CD4-positive, alpha-beta T cell treated with Interleukin-1 beta for 1 hour (primary cell): ENCODE results near the gene SERP2.

Source experiments
- DNase-seq, 2 donors: peaks; one replicate each; pipeline ENCODE4 v3.0.0-alpha.2; 2020 to 2022

Gene SERP2

DNA sequence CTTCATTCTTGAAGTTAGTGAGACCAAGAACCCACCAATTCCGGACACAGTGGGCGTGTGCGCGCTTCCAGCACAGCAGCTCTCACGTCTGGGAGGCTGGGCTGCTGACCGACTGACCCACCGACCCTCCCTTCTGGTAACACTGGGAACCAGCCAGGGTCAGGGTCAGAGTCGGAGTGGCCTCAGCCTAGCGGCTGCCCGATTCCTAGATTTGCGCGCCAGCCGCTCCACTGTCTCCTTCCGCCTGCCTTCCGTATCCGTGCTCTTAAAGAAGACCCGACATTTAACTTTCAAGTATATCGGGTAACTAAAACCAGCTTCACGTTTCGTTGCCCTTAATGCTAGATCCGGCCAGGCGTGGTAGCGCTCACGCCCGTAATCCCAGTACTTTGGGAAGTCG lies 41.1 kb downstream of the SERP2 start:
- no peak for DNase-seq

- no peak for DNase-seq
Measured at GRCh38 chr13:44415815-44416214, 42.2 kb downstream of the SERP2 start.

GRCh38 chr13:44416301-44416700 lies 42.7 kb downstream of the SERP2 start:
- DNase-seq, result peak in 1 of 2 donors; percentile 9

DNA sequence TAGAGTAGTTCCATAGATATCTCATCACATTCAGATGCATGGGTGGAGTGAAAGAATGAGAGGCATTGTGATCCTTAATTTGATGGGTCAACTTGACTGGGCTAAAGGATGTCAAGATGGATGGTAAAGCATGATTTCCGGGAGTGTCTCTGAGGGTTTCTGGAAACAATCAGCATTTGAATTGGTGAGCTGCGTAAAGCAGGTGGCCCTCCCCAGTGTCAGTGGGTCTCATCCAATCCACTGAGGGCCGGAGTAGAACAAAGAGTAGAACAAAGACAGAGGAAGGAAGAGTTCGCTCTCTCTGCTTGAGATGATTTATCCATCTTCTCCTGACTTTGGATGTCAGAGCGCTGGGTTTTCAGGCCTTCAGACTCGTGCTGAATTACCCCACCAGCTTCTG lies 43.1 kb downstream of the SERP2 start:
- DNase-seq, result no peak

DNA sequence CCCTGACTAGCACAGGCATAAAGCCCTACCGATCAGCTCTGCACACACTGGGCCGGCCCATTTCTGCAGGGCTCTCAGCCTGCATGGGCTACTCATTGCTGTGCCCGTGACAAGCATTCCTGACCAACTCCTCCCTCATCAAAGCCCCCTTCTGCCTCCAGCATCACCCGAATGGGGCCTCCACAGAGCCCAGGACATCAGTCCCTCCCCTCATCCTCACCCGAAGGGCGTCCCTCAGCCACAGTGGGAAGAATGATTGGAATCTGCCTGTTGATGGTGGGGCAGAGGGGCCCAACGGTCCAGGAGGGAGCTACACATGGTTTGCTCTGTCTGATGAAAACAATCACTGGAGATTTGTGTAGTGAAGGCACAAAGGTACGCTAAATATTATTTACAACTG lies 43.8 kb downstream of the SERP2 start:
- no peak for DNase-seq

GRCh38 chr13:44417876-44418275 lies 44.3 kb downstream of the SERP2 start:
- no peak for DNase-seq

- no peak for DNase-seq
Measured at GRCh38 chr13:44420376-44421220, 47.0 kb downstream of the SERP2 start.

GRCh38 chr13:44421853-44422525 lies 48.4 kb downstream of the SERP2 start:
- no peak for DNase-seq

DNA sequence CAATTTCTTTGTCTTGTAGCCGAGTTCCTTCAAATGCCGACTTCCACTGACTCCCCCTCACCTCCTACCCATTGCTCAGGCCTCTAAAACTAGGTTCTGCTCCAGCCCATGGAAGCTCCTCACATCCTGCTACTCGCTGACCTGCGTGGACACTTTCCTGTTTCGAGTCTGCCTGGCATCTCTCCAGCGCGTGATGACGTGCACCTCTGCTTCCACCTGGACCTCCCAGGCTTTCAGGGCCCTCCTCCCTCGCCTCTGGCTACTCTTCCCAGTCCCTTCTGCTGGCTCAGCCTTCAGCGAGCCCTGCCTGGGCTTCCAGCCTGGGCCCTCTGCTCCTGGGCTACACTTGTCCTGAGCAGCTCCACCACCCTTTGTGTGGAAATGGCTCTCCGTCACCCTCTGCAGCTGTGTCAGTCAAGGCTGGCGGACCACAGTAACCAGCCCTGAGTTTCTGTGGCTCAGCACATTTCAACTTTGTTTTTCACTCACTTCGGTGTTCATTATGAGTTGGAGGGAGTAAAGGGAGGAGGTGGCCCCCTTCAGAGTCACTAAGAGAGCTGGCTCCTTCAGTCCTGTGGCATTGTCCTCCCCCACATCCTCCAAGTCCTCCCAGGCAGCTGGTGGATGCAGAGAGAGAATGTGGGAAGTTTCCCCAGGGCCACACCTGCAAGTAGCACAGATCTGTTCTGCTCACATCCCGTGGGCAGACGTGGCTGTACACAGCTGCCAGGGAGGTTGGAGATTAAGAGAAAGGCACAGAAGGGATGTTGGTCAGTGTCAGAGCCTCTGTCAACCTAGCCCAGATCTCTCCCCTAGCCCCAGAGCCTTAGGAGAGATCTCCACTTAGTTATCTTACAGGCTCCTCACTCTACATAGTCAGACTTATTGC lies 49.4 kb downstream of the SERP2 start:
- no peak for DNase-seq

DNA sequence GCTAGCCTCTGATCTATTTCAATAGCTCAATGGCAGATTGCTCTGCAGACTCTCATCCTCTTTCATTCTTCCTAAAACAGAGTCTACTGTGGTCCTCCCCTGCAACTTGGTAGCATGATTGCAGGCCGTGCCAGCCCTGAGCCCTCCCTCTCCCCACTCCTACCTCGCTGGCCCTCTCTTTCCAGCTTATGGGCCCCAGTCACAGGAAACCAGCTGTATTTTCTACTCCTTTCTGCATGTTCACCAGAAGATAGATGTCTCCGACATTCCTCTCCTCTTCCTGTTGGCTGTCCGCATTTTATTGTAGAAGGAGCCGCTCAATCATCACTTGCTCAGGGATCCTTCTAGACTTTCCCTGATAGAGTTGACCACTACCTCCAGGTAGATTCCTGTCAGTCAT lies 50.2 kb downstream of the SERP2 start:
- no peak for DNase-seq

GRCh38 chr13:44425041-44425814 lies 51.6 kb downstream of the SERP2 start:
- DNase-seq, result no peak

DNA sequence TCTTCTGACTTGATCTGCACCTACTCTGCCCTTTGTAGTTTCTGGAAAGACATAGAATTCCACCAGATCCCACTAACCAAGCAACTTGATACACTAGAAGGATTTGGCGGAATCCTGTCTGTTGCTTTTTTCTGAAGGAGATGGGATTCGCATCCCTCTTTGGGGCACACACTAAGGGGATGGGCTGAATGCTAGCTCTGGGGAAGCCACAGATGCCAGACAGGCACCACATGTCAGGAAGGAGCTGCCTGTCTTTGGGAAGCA lies 52.1 kb downstream of the SERP2 start:
- no peak for DNase-seq

GRCh38 chr13:44426461-44426860 lies 52.8 kb downstream of the SERP2 start:
- no peak for DNase-seq

DNA sequence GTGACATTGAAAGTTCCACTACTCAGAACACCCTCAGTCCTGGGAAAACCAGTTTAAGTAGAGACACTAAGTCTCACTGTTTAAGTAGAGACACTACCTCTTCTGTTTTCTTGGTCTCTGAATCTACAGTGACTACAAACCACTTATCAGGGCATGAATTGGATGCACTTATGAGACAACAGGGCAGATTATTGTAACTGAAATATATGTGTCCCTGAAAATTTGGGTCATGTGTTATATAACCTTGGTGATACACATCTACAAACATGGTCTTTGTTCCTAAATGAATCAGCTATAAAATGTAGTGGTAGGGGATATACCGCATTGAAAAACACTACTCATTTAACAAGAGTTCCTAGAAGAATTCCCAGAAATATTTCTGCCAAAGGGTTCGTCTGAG lies 55.7 kb downstream of the SERP2 start:
- DNase-seq, result no peak

DNA sequence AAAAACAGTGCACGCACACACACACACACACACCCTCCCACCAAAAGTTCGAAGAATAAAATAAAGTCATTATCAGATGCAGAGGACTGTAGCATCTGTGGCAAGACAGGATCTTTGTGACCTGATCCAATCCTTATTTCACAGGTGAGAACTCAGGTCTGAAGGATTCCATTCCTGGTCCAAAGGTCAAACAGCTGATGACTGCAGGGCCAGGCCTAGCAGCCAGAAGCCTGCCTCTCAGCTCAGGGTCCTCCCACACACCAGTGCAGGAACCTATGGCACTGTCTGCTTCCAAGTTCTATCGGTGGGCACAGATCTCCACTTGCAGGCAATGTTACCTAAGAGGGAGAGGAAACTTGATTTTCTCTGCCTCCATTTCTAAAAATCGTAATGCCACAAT lies 57.5 kb downstream of the SERP2 start:
- DNase-seq, result no peak

DNA sequence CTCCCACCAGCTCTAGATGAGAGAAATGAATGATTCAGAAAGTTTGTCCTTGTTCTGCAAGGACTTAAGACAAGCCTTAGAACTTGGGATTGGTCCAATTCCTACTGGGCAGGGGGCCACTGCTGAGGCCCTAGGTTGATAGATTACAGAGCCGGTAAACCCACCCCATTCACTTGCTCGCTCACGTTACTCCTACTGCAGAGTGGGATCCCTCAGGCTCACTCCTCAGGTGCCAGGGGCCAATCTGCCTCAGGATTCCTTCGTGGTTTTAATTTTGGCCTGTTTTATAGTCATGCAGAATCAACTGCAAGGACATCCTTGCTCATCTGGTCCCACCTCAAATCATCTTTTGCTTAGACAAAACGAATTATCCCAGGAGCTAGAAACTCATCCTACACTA lies 59.0 kb downstream of the SERP2 start:
- no peak for DNase-seq

DNA sequence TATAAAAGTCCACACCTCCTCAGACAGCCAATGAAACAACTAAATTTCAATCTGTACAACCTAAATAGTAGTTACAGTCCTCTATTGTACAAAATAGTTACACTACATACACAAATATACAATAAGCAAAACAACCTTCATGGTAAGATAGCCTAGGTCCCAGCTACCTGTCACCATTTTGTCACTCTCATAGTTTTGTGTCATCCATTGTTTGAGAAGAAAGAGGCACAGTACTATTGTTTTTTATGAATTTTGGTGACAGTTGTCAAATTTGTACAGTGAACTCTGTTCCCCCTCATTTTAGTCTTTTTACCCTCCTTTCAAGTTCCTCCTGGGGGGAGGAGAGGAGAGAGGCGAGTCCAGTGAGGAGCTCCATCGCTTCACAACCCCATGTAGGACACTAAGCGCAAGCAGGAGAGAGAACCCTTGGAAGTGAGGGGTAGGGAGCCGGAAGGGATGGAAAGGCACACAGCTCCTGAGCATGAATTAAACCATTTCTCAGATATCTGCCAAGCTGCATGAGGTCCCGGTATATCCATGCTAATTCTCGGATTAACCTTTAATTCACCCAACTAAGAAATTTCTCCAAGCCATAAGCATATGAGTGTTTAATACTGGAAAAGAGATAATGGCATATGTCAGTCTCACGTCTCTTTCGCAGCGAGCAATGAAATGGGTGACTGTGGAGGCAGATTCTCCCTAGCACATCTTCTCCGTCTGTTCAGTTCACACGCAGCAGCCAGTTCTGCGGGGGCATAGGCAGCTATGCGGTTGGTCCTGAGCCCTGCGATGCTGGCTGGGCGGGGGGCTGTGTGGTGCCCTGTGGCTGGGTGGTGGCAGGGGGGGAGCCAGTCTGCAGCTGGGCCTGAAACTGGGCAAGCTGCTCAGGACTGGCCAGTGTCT lies 60.5 kb downstream of the SERP2 start:
- DNase-seq, result no peak

DNA sequence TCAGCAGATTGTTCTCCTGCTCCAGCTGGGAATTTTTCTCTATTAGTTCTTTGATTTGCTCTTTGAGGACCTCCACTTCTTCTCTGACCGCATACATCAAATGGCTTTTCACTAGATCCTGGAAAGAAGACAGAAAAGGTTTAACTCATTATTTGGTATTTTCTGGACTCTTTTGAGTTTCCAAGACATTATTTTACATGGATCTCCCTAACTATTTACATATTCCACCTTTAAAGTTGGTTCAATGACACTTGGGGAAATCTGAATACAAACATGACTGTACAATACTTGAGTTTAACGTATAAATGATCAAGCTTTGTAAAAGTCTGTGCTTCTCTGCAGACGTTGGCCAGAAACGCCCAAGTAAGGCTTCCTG lies 61.1 kb downstream of the SERP2 start:
- DNase-seq, result no peak

DNA sequence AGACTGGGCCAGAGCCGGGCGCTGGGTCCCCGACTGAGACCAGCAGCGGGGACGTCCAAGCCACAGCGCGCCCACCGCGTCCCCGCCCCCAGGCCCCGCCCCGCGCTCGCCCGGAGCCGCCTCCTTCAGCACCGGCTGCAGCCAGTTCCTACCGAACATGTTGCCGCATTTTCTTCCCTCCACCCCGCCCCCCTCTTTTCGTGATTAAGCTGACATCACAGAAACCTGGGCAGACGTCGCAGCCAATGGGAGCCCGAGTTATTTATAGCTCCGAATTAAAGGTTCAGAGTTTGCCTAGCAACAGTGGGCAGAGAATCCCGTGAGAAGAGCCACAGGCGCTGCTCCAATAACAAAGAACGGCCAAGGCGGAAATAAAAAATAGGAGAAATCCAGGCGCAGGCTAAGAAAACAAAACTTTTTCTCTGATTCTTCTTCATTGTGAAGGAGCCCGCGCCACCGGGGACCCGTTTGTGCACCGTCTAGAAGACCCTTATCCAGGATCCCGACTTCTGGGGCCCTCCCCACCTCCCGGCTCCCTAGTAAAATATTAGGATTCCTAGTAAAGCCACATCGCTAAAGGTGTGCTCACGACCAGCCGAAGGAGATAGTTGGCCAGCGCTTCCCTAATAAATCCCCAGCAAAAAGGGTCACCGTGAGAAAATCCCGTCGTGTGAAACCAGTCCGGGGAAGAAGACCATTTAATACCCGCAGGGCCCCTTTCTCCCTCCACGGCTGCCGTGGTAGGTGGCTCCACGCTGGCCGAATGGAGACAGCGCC lies 61.7 kb downstream of the SERP2 start:
- DNase-seq, result peak; percentile 94 to 95

GRCh38 chr13:44435919-44436510 lies 62.4 kb downstream of the SERP2 start:
- DNase-seq, result no peak
